PFSK-1 (cell line): ENCODE measurements around the gene DPP9.

Experiments
- FOXP2 ChIP-seq: optimal IDR thresholded peaks from 2 replicates; pipeline ENCODE3; 2011; ENCODE audit warnings: borderline replicate concordance, control low read depth, inconsistent platforms; ENCODE audit not compliant: insufficient read depth; ENCODE audit errors: extremely low read length, extremely low read depth
- POLR2AphosphoS5 ChIP-seq: IDR thresholded peaks from 2 replicates; pipeline ENCODE4 v1.6.1; 2012; ENCODE audit warnings: low read depth, mild to moderate bottlenecking, control low read depth, low read length, moderate library complexity
- SIN3A ChIP-seq: IDR thresholded peaks from 2 replicates; pipeline ENCODE4 v1.6.1; 2012; ENCODE audit warnings: mild to moderate bottlenecking, low read length, moderate library complexity, borderline replicate concordance; ENCODE audit not compliant: insufficient read depth
- TAF1 ChIP-seq: IDR thresholded peaks from 2 replicates; pipeline ENCODE4 v1.6.1; 2012; ENCODE audit warnings: low read length, control low read depth, borderline replicate concordance; ENCODE audit not compliant: insufficient read depth
- TF ChIP-seq, protein P1 (sequence below), 2 experiments: IDR thresholded peaks; 2 replicates each; pipeline versions ENCODE4 v1.6.1 to v1.8.0; 2011 to 2012; ENCODE audit warnings: low read depth in 2 of 2, low read length in 2 of 2, control low read depth in 1 of 2, inconsistent platforms in 1 of 2, mild to moderate bottlenecking in 1 of 2, moderate library complexity in 1 of 2; ENCODE audit not compliant: insufficient read depth in 1 of 2

DPP9 gene

GRCh38 chr19:4733755-4734345 lies 10.2 kb upstream of the DPP9 start:
- TF ChIP-seq SIN3A (no peak), TAF1 (no peak), FOXP2 (no peak), POLR2AphosphoS5 (no peak)
- TF ChIP-seq, protein P1, sequence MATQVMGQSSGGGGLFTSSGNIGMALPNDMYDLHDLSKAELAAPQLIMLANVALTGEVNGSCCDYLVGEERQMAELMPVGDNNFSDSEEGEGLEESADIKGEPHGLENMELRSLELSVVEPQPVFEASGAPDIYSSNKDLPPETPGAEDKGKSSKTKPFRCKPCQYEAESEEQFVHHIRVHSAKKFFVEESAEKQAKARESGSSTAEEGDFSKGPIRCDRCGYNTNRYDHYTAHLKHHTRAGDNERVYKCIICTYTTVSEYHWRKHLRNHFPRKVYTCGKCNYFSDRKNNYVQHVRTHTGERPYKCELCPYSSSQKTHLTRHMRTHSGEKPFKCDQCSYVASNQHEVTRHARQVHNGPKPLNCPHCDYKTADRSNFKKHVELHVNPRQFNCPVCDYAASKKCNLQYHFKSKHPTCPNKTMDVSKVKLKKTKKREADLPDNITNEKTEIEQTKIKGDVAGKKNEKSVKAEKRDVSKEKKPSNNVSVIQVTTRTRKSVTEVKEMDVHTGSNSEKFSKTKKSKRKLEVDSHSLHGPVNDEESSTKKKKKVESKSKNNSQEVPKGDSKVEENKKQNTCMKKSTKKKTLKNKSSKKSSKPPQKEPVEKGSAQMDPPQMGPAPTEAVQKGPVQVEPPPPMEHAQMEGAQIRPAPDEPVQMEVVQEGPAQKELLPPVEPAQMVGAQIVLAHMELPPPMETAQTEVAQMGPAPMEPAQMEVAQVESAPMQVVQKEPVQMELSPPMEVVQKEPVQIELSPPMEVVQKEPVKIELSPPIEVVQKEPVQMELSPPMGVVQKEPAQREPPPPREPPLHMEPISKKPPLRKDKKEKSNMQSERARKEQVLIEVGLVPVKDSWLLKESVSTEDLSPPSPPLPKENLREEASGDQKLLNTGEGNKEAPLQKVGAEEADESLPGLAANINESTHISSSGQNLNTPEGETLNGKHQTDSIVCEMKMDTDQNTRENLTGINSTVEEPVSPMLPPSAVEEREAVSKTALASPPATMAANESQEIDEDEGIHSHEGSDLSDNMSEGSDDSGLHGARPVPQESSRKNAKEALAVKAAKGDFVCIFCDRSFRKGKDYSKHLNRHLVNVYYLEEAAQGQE (IDR thresholded peaks at IDR 0.05; ENCODE audit: insufficient read depth in 1 of 2, low read depth in 2 of 2, low read length in 2 of 2): no peak

DNA sequence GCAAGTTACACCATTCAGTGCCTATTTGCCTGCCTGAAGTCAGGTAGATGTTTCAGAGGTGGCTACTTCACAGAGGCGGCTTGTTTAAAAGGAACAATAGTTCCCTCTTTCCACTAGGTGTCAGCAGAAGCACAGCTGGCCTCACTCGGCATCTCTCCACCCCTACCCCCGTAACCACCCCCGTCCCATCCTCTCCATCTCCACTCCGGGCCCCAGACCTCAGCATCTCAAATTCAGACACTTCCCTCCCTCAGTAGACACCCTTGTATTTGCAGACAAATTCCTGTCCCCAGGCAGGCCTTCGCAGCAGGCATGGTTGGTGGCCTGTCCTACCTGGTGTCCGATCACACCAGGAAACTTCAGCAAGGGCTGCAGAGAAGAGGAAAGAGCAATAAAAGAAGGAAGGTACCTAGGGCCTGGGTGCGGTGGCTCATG lies 9.1 kb upstream of the DPP9 start:
- TF ChIP-seq, protein P1 (IDR thresholded peaks at IDR 0.05; ENCODE audit: insufficient read depth in 1 of 2, low read depth in 2 of 2, low read length in 2 of 2): peak; percentile 68 to 73
- no peak for TF ChIP-seq FOXP2

- TF ChIP-seq, protein P1 (IDR thresholded peaks at IDR 0.05; ENCODE audit: insufficient read depth in 1 of 2, low read depth in 2 of 2, low read length in 2 of 2): no peak
- TF ChIP-seq FOXP2 (no peak), POLR2AphosphoS5 (no peak), TAF1 (no peak), SIN3A (no peak)
Observed at GRCh38 chr19:4730740-4731171, 7.1 kb upstream of the DPP9 start.

- TF ChIP-seq FOXP2 (no peak), TAF1 (no peak), SIN3A (no peak), POLR2AphosphoS5 (no peak)
- TF ChIP-seq, protein P1 (IDR thresholded peaks at IDR 0.05; ENCODE audit: insufficient read depth in 1 of 2, low read depth in 2 of 2, low read length in 2 of 2): no peak
Observed at GRCh38 chr19:4728871-4729270, 5.2 kb upstream of the DPP9 start.
